HG02852 (cell line): Measurements from ENCODE around the gene TSPAN32.

Source experiments
- ATAC-seq: cut with Tn5 transposase; IDR thresholded peaks from one replicate; pipeline ENCODE4 v1.9.1; 2021; ENCODE audit warnings: mild to moderate bottlenecking, moderate library complexity; ENCODE audit not compliant: unreplicated experiment

TSPAN32 gene, protein sequence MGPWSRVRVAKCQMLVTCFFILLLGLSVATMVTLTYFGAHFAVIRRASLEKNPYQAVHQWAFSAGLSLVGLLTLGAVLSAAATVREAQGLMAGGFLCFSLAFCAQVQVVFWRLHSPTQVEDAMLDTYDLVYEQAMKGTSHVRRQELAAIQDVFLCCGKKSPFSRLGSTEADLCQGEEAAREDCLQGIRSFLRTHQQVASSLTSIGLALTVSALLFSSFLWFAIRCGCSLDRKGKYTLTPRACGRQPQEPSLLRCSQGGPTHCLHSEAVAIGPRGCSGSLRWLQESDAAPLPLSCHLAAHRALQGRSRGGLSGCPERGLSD

DNA sequence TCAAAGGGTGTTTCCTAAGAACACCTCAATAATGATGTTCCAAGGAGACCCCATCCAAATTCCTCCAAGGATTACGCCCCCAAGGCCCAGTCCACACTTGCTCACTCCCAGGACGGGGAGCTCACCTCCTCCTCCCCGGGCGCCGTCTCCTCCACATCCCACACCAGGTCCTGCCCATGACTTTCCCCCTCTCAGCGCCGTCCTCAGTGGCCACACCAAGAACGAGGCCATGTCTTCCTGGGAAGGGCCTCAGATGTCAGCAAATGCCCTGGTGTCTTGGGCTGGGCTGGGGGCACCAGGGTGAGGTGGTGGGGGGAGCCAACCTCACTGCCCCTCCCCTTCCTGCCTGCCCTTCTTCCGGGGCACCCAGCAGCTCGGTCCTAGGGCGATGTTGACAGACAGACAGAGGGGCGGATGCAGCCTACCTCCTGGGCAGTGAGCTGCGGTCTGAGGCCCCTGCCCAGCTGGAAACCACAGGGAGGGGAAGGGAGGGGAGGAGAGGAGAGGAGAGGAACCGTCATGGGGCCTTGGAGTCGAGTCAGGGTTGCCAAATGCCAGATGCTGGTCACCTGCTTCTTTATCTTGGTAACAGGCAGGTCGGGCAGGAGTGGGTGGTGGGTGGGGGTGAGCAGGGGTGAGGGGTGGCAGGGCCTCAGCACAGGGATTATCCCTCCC lies at the start of gene TSPAN32, which contains the start of gene C11orf21:
TSPAN32 (plus strand) TSS at position 383 of the 675 bp plus-strand sequence; CDS start at position 520, 137 bp downstream.
C11orf21 (minus strand) TSS at position 288 of the 675 bp plus-strand sequence; CDS start at position 178, 110 bp downstream.
- no peak for ATAC-seq

DNA sequence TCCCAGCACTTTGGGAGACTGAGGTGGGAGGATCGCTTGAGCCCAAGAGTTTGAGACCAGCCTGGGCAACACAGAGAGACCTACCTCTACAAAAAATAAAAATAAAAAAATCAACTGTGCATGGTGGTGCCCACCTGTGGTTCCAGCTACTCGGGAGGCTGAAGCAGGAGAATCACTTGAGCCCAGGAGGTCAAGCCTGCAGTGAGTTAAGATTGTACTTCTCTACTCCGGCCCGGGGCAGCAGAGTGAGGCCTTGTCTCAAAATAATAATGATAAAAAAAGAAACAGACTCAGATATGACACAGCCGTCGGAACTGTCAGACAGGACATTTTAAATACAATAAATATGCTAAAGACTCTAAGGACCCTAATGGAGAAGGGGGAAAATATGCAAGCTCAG lies 49.8 kb upstream of the TSPAN32 start:
- no peak for ATAC-seq

DNA sequence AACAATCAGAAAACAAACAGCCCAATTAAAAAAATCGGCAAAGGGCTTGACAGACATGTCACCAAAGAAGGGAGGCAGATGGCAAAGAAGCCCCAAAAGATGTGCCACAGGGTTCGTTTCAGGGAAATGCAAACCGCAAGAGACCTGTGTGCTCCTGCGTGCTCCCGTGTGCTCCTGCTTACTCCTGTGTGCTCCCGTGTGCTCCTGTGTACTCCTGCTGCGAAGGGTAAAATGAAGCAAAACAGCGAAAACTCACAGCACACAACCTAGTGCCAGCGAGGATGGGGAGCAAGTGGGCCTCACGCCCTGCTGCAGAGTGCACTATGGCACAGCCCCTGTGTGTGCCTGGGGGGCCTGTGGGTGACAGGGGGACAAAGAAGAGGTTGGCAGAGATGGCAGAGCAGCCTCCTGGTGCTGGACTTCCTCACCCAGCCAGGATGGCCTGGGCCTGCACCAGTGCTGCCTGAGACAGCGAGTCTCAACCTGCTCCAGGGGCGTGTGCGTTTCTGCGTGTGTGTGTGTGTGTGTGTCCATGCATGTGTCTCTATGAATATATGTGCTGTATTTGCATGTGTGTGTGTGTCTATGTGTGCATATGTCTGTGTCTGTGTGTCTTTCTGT lies 45.4 kb upstream of the TSPAN32 start:
- ATAC-seq = no peak

DNA sequence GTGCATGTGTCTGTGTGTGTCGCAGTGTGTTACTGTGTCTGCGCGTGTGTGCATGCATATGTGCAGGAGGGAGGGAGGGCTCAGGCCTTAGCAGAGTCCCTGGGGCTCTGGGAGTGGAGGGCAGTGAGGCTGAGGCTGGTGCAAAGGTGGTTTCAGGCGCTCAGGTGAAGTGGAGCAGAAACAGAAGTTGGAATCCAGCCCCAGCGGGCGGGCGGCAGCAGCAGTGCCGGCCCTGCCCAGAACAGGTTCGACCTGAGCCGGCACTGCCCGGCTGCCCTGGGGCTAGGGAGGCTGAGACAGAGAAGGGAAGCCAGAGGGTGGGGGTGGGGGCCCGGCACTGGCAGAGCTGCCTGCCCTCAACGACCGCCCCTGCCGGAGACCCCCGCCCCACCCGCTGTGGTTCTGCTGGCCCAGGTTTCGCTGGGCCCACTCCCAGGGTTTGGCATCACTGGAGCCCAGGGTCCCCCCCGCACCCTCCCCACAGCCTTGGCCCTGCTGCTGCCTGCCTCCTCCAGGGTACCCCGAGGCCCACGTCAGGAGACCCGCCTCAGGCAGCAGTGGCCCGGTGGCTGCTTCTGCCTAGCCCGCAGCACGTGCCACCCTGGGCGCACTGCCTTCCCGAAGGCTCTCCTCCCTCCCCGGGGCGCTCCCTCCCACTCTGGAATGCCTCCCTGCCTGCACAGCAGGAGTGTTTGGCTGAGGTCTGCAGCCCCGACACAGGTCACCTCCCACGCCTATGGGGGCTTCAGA lies 44.7 kb upstream of the TSPAN32 start:
- no peak for ATAC-seq

DNA sequence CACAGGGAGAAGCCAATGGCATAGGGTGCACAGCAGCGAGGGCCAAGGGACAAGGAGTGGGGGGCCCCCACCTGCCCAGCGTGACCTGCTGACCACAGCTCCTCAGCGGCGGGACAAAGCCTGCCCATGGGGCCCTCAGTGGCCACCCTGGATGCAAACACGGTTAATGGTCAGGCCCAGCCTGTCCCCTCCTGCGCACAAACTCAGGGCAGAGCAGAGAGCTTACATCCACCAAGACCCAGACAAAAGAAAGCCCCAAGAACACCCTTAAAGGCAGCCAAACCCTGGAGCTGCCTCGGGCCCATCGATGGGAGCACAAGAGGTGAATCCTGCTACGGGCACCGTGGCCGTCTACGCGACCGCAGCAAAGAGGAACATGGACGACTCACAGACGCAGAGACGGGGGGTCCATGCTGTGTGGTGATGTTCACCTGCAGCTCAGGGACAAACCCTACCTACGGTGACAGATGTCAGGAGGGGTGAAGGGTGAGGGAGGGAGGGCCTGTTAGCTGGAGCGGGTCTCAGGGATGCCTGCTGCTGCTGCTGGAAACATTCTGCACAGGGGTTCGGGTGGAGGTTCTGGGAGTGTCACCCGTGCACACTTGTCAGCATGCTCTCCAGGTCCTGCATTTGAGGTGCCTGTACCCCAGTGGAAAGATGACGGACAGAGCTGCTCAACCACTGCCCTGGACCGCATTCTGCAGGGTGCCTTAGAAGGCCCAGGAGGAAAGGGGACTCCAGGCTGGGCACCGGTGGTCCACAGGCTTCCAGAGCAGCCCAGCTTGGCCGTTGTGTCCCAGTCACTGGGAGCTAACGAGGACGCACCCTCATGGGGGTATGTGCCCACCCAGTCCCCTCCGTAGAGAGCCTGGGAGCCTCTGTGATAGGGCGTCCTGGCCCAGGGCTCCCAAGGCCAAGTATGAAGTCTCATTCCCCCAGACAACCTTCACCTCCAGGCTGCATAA lies 43.0 kb upstream of the TSPAN32 start:
- ATAC-seq = no peak

DNA sequence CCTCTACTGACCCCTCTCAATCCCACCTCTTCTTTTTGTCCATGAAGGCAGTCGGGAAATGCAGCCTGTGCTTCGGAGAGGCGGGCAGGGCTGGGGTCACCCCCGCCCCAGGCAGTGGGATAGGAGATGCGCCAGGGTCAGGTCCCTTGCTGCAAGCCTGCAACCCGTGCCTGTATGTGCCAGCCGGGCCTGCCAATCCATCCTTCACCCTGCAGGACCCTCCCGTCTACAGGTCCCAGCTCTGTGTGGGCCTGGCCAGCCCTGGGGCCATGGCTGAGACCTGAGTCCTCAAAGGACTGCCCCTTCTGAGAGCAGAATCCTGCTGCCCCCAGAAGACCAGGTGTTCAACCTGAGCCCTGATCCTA lies 42.4 kb upstream of the TSPAN32 start:
- ATAC-seq = no peak

DNA sequence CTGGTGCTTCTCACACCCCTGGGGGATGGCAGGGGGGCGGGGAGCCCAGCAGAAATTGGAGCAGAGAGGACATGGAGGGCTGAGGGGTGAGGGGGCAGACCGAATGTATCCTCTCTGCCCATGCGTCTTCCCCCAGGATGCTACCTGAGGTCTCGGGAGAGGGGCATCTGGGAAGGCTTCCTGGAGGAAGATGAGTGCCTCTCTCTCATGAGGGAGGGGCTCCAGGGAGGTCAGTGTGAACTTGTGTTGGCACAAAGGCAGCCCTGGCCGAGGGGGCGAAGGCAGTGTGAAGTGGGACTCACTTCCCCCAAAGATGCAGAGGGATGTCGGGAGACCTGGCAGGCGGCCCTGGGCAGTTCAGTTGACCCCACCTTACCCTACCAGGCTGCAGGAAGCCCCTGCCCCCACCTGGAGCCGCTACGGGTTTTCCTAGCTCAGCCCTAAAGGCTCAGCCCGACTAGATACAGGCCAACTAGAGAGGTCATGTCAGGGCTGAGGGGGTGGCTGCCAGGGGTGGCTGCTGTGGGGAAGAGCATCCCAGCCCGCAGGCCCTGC lies 41.8 kb upstream of the TSPAN32 start:
- no peak for ATAC-seq

DNA sequence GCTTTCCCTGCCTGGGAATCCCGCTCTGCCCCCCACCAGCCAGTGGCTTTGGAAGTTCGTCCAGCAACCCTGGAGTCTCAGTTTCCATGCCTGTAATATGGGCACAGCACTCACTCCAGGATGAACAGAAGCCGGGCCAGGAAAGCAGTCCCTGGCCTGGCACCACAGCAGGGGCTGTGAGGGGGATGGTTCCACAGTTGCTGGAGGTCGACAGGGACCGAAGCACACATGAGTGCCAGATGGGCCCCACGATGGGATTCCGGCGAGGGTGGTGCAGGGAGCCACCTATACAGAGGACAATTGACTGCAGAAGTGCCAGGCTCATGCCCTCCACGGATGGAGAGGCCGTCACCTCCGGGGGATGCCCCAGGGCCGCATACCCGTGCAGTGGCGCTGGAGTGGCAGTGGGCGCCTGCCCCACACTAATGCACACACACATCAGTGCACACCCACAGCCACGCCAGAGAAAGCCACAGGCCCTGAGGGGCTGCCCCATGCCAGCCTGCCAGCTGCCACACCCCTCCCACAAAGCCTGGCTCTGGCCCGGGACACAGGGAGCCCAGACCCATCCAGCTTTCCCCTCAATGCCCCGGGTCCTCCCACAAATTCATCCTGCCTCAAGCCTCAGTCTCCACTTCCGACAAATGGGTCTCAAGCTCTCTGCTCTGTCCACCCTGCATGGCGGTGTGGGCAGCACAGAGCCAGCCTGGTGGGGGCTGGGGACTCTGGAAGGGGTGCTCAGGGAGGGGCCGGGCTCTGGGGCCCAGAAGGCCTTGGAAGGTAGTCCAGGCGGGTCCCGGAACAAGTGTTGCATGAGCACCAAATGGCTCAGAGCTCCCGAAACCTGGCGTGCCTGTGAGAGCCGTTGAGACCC lies 41.1 kb upstream of the TSPAN32 start:
- no peak for ATAC-seq

DNA sequence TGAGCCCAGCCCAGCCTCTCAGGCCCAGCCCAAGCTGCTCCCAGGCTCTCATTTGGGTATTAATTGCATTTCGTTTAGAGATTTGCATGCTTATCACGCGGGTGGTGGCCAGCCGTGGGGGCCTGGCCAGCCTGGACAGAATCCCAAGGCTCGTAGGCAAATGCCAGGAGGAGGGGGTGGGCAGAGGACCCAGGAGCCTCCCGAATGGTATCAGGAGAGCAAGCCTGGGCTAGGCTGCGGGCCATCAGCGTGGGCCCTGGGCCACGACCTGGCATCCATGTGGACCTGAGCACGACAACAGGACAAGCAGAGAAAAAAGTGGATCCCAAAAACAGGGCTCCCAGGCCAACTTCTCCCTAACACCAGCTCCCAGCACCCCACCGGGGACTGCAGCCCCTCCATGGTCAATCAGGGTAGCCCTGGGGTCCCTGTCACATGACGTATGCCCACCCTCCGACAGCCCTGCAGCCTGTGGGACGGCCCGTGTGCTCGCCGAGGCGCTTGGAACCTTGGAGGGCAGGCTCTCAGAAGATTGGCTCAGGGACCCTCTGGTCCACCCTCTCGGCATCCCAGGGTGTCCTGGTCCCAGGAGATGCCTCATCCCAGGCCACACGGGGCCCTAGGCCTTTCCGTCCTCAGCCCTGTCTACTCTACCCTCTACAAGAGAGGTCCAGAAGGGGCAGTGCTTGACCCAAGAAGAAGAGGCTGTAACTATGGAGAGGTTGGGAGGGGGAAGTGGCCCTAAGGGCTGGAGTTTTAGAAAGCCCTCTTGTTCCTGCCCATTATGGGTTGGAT lies 40.2 kb upstream of the TSPAN32 start:
- no peak for ATAC-seq

DNA sequence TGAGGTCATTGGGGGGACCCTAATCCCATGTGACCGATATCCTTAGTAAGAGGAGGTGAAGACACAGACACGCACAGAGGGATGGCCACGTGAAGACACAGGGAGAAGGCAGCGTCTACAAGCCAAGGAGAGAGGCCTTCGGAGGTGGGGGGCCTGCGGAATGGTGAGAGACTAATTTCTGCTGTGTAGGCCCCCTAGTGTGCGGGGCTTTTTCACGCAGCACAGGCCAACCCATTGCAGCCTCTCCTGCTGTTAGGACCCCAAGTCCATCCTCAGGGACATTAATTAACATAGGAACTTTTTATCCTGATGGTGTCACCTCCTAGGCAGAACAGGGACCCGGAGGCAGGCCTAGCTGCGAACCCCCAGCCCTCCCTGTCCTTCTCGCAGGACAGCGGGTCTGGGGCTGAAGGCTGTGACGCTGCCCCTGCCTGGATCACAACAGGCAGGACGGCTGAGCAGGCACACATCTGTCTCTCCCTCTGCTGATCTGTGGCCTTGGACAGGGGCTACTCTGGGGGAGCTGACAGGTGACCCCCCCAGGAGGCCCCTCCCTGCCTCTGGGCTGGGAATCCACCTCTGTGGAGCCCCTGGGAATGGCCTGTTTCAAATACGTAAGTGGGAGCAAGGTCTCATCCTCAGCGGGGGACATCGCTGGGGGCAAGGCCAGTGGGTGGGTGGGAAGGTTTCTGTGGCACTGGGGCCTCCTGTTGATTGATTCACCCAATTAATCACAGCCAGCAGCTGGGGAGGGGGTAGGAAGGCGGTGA lies 39.3 kb upstream of the TSPAN32 start:
- no peak for ATAC-seq

DNA sequence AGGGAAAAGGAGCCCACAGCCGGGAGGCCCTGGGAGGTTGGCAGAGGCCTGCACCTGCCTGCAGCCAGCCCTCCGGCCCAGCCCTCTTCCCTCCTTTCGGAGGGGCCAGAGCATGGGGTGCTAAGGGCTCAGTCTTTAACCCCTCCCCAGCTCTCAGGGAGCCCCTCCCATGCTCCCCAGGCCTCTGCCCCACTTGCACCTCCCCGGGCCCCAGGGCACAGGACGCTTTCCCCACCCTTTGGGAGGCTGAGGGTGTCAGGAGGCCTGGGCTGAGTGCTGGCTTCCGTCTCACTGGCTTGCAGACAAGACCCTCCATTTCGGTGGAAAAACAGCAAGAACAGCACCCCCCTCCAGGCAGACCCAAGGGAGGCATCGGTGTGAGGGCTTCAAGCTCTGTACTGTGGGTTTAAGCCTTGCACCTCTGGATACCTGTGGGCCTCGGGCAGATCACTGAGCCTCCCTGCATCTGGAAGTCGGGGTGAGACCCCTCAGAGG lies 38.7 kb upstream of the TSPAN32 start:
- ATAC-seq = no peak

DNA sequence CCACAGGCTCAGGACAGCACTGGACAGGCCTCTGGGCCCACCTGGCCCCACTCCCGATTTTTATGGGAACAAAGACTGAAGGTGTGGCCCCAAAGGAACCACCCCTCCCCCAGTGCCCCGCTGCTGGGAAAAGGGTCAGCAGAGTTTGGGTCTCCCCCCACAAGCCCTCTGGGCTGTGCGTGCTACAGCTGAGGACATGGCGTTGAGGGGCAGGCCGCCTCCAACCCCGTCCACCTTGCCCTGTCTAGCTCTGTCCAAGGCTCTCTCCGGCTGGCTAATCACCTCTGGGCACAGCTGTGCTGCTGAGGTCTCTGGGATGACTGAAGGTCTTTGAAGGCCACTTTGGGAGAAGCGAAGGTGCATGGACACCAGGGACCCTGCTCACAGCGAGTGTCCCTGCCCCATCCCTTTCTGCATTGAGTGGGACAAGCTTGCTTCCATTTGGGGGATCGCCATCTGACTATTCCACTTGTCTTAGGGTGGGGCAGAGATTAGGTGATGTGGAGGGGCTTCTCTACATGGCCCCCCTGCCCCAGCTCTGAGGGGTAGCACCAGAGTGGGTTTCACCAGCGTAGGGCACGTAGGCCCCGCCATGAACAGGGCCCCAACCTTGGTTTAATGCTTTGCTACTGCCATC lies 38.0 kb upstream of the TSPAN32 start:
- no peak for ATAC-seq

DNA sequence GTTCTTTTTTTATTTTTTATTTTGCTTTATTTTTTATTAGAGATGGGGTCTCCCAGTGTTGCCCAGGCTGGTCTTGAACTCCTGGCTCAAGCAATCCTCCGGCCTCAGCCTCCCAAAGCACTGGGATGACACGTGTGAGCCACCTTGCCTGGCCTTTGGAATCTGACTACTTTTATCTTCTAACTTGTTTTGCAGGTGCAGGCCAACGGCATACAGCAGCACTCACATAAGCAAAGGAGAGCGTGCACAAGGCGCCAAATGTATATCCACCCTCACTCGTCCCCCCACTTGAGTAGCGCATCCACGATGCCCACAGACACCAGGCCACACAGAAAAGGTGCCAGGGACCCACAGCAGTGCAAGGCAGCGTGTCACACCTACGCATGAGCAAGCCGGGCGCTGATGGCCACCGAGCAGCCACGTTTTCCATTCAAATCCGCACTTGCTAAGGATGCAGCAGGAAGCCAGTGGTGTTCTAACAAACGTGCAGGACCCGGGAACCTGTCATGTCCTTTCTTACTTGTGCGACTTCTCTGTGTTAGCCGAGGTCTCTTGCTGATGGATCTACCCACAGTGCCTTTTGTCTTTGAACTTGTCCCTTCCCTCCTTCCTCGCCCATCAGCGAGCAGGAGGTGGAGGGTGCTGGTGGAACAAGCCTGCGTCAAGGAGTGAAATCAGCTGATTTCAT lies 37.3 kb upstream of the TSPAN32 start:
- ATAC-seq = no peak

DNA sequence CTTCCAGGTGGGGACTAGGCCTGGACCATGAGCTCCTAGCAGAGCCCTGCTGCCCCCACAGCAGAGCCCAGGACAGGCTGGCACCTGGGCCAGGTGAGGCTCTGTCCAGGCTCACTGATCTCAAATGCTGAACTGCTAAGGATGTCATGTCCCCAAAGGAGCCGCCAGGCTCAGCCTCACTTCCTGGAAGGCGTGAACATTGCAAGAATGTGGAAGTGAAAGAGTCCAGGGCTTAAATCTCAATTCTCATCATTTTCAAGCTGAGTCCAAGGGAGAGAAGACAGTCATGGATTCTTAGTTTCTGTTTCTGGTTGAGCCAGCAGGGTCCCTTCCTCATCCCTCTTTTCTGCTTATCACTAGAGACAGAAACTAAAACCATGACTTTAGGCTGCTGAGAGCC lies 36.4 kb upstream of the TSPAN32 start:
- ATAC-seq = peak; percentile 49

DNA sequence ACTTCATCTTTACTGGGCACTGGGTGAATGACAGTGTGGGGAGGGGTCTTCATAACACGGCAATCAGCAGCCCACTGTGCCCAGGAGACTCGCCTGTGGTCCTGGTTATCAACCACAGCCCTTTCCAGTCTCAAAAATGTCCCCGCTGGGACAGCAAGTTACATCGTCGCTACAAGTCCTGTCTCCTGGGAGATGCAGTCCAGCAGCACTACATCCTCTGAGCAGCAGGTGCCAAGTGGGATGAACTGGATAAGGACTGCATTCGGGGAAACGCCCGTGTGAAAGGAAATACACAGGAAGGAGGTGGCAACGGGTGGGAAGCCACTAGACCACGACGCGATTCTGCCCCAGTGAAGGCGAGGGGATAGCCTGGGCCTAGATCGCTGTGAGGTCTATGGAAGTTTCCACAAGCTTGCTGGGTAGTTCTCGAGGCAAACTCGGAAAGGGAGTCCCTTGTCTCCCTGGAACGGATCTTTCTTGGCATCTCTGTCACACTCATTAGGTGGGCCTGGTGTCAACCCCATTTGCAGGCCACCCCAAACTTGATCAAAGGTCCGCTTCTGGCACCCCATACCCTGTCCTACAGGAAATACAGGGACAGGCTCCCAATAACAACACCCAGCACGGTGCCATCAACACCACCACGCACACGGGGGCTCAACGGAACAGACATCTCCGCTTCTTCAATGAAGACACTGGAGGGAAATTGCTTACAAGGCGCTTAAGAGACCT lies 35.8 kb upstream of the TSPAN32 start:
- no peak for ATAC-seq
